Smooth muscle cell (in vitro differentiated cells): ENCODE results near the gene ISM1. TPM values are rescaled to one million over a fixed set of nuclear protein-coding genes. Genes with fewer than 3 reads are reported as not detected.
A peak's percentile ranks its signal among the peaks of the same experiment; 100 is the strongest.

Experiments used
- DNase-seq: peaks from one replicate; lab custom pipeline; 2025; ENCODE audit not compliant: unreplicated experiment; lab: John Stamatoyannopoulos, UW
- H2AFZ ChIP-seq: fragments of 200-600 bp; sonication (generic); 2 replicates; pipeline ENCODE4 v1.6.0; 2016; ENCODE audit warnings: antibody characterized with exemption, low read depth, mild to moderate bottlenecking
- H3F3A ChIP-seq: fragments of 200-600 bp; sonication (generic); 2 replicates; pipeline ENCODE4 v1.6.0; 2017; ENCODE audit warnings: antibody characterized with exemption, low read depth
- H3K27ac ChIP-seq: fragments of 200-600 bp; sonication (generic); 2 replicates; pipeline ENCODE4 v1.5.1; 2016; ENCODE audit warnings: low read depth, mild to moderate bottlenecking
- H3K27me3 ChIP-seq: fragments of 200-600 bp; sonication (generic); 2 replicates; pipeline ENCODE4 v1.6.1; 2016; ENCODE audit warnings: low read depth, mild to moderate bottlenecking
- H3K36me3 ChIP-seq: fragments of 200-600 bp; sonication (generic); 2 replicates; pipeline ENCODE4 v1.5.1; 2016; ENCODE audit warnings: low read depth
- H3K4me1 ChIP-seq: fragments of 200-600 bp; sonication (generic); 2 replicates; pipeline ENCODE4 v1.5.1; 2016; ENCODE audit warnings: low read depth
- H3K4me2 ChIP-seq: fragments of 200-600 bp; sonication (generic); 2 replicates; pipeline ENCODE4 v1.6.0; 2016; ENCODE audit warnings: mild to moderate bottlenecking
- H3K4me3 ChIP-seq: fragments of 200-600 bp; sonication (generic); 2 replicates; pipeline ENCODE4 v1.5.1; 2016; ENCODE audit warnings: mild to moderate bottlenecking
- H3K79me2 ChIP-seq: fragments of 200-600 bp; sonication (generic); 2 replicates; pipeline ENCODE4 v1.6.0; 2016; ENCODE audit warnings: low read depth, mild to moderate bottlenecking
- H3K9ac ChIP-seq: fragments of 200-600 bp; sonication (generic); 2 replicates; pipeline ENCODE4 v1.6.0; 2016; ENCODE audit warnings: low read depth
- H3K9me3 ChIP-seq: fragments of 200-600 bp; sonication (generic); replicated peaks from 2 replicates; pipeline ENCODE4 v1.5.1; 2016; ENCODE audit warnings: low read depth
- H4K20me1 ChIP-seq: fragments of 200-600 bp; sonication (generic); 2 replicates; pipeline ENCODE4 v1.6.0; 2016; ENCODE audit warnings: low read depth
- CTCF ChIP-seq: fragments of 200-600 bp; sonication (generic); IDR thresholded peaks from 2 replicates; pipeline ENCODE4 v1.5.1; 2017; ENCODE audit warnings: borderline replicate concordance, mild to moderate bottlenecking, antibody characterized with exemption; ENCODE audit not compliant: insufficient read depth, poor library complexity, severe bottlenecking
- WGBS: methylation state at CpG from one replicate; pipeline ENCODE4 v1.1.7; 2016; ENCODE audit warnings: low lambda C conversion rate; 5-methylcytosine and 5-hydroxymethylcytosine counted together
- polyA plus RNA-seq: library from polyadenylated mRNA; unstranded; fragments of >200 nt; fragmentation: Nextera tagmentation; extraction: Ambion mirVana; gene quantifications from 2 replicates; pipeline ENCODE4 v1.2.1, GENCODE V29; 2016
- total RNA-seq: library from RNA; depleted of rRNA; stranded (reverse); fragments of >200 nt; gene quantifications from 2 replicates; pipeline ENCODE4 v1.2.3, GENCODE V29; 2014

ISM1 gene
- total and polyA plus RNA-seq, 2 experiments from 2014 or later, result 2.6 to 3.5 TPM

GRCh38 chr20:13262671-13263360 is 41.7 kb downstream of the ISM1 start:
- H3F3A ChIP-seq, result no peaks in the 10 kb centered on the region
- H3K4me2 ChIP-seq, result peak overlapping the region; percentile 45
- peak overlapping the region; percentile 38 for H2AFZ ChIP-seq
- no peaks in the 10 kb centered on the region for H3K79me2 ChIP-seq
- H3K36me3 ChIP-seq, result no peaks in the 10 kb centered on the region
- no peak for DNase-seq
- WGBS, result 46% methylated on average over 9 of the region's 9 CpGs
- no peaks in the 10 kb centered on the region for H3K27me3 ChIP-seq
- H3K9me3 ChIP-seq, result no peaks in the 10 kb centered on the region
- no peak overlapping the region for H3K4me3 ChIP-seq
- no peak for TF ChIP-seq CTCF
- H3K4me1 ChIP-seq, result peaks cover 4% of the 10 kb centered on the region
- H4K20me1 ChIP-seq, result no peaks in the 10 kb centered on the region
- no peak overlapping the region for H3K9ac ChIP-seq
- H3K27ac ChIP-seq, result peak overlapping the region; percentile 37

- Histone ChIP-seq H4K20me1 (no peaks in the 10 kb centered on the region), H3F3A (no peaks in the 10 kb centered on the region), H3K4me3 (no peak overlapping the region), H3K4me2 (peak overlapping the region; percentile 45), H3K9me3 (no peaks in the 10 kb centered on the region), H3K27ac (peak overlapping the region; percentile 37), H2AFZ (peak overlapping the region; percentile 38), H3K79me2 (no peaks in the 10 kb centered on the region), H3K27me3 (no peaks in the 10 kb centered on the region), H3K4me1 (peaks cover 4% of the 10 kb centered on the region), H3K9ac (no peak overlapping the region), H3K36me3 (no peaks in the 10 kb centered on the region)
- no peak for DNase-seq
- TF ChIP-seq CTCF, result no peak
- 48% methylated on average over 5 of the region's 5 CpGs for WGBS
These were observed 42.4 kb downstream of the ISM1 start for GRCh38 chr20:13263451-13263850.

- Histone ChIP-seq H3K9ac (no peak overlapping the region), H4K20me1 (no peaks in the 10 kb centered on the region), H3K4me1 (peaks cover 4% of the 10 kb centered on the region), H3K27me3 (no peaks in the 10 kb centered on the region), H3K27ac (no peak overlapping the region), H3K4me3 (no peak overlapping the region), H2AFZ (no peak overlapping the region), H3K79me2 (no peaks in the 10 kb centered on the region), H3K9me3 (no peaks in the 10 kb centered on the region), H3K36me3 (no peaks in the 10 kb centered on the region), H3K4me2 (no peak overlapping the region), H3F3A (no peaks in the 10 kb centered on the region)
- TF ChIP-seq CTCF, result no peak
- WGBS, result 95% methylated on average over 5 of the region's 5 CpGs
- DNase-seq, result no peak
These were observed 43.8 kb downstream of the ISM1 start for GRCh38 chr20:13264907-13265306.

GRCh38 chr20:13265941-13266340 is 44.9 kb downstream of the ISM1 start:
- H3K27ac ChIP-seq, result no peak overlapping the region
- WGBS, result 90% methylated on average over 4 of the region's 4 CpGs
- no peak for DNase-seq

More at GRCh38 chr20:13265941-13266340, 44.9 kb downstream of the ISM1 start:
- no peaks in the 10 kb centered on the region for H3K27me3 ChIP-seq
- no peak overlapping the region for H2AFZ ChIP-seq
- H3K36me3 ChIP-seq, result no peaks in the 10 kb centered on the region
- no peaks in the 10 kb centered on the region for H3K9me3 ChIP-seq
- TF ChIP-seq CTCF, result no peak
- H3K9ac ChIP-seq, result no peak overlapping the region
- no peaks in the 10 kb centered on the region for H3F3A ChIP-seq
- H3K4me2 ChIP-seq, result no peak overlapping the region
- peaks cover 4% of the 10 kb centered on the region for H3K4me1 ChIP-seq
- H4K20me1 ChIP-seq, result no peaks in the 10 kb centered on the region
- H3K79me2 ChIP-seq, result no peaks in the 10 kb centered on the region
- no peak overlapping the region for H3K4me3 ChIP-seq
